GM12878 (cell line): ENCODE data around the gene NRN1L. TPM values are rescaled to one million over a fixed set of nuclear protein-coding genes. Genes with fewer than 3 reads are reported as not detected.

ENCODE experiments used
- BACH1 ChIP-seq: fragments of 450-650 bp; IDR thresholded peaks from 2 replicates; pipeline ENCODE4 v1.6.1; 2017; ENCODE audit warnings: mild to moderate bottlenecking, borderline replicate concordance
- EGR1 ChIP-seq, 2 experiments: IDR thresholded peaks; 1 replicate in 1 of 2; 2 replicates in 1 of 2; pipeline ENCODE4 v1.6.1; 2011 to 2012; ENCODE audit warnings: low read depth in 2 of 2, low read length in 2 of 2, borderline replicate concordance in 1 of 2, mild to moderate bottlenecking in 1 of 2, moderate library complexity in 1 of 2
- MEF2A ChIP-seq: IDR thresholded peaks from 2 replicates; pipeline ENCODE4 v1.6.1; 2011; ENCODE audit warnings: low read depth, mild to moderate bottlenecking, low read length, moderate library complexity; ENCODE audit not compliant: insufficient read depth
- MYB ChIP-seq: fragments of 150-350 bp; IDR thresholded peaks from 2 replicates; pipeline ENCODE4 v1.6.1; 2014; ENCODE audit warnings: mild to moderate bottlenecking, low read depth, low read length, borderline replicate concordance
- NR2C2 ChIP-seq: IDR thresholded peaks from 2 replicates; pipeline ENCODE4 v1.6.1; 2011; ENCODE audit warnings: borderline replicate concordance, low read depth; ENCODE audit not compliant: control insufficient read depth, insufficient read length
- NRF1 ChIP-seq: conservative IDR thresholded peaks from 2 replicates; pipeline ENCODE4 v1.6.1; 2011; ENCODE audit warnings: mild to moderate bottlenecking, low read depth, low read length, improper control_type of control experiment
- PBX3 ChIP-seq: IDR thresholded peaks from 2 replicates; pipeline ENCODE4 v1.6.1; 2011; ENCODE audit warnings: mild to moderate bottlenecking, low read depth, low read length, moderate library complexity; ENCODE audit not compliant: insufficient replicate concordance
- RFX5 ChIP-seq: IDR thresholded peaks from 2 replicates; pipeline ENCODE4 v1.6.1; 2011; ENCODE audit warnings: low read depth, low read length, improper control_type of control experiment
- SP1 ChIP-seq: IDR thresholded peaks from one replicate; pipeline ENCODE4 v1.6.1; 2011; ENCODE audit warnings: low read depth, low read length
- TAF1 ChIP-seq: IDR thresholded peaks from 2 replicates; pipeline ENCODE4 v1.6.1; 2011; ENCODE audit warnings: mild to moderate bottlenecking, low read depth, low read length, borderline replicate concordance
- USF1 ChIP-seq: IDR thresholded peaks from 2 replicates; pipeline ENCODE4 v1.6.1; 2011; ENCODE audit warnings: borderline replicate concordance, low read depth, mild to moderate bottlenecking, moderate library complexity, mixed read lengths, low read length; ENCODE audit not compliant: insufficient read depth; ENCODE audit errors: extremely low read length
- YBX1 ChIP-seq: fragments of 450-650 bp; IDR thresholded peaks from 2 replicates; pipeline ENCODE4 v1.6.1; 2016; ENCODE audit warnings: antibody characterized with exemption
- ZBTB40 ChIP-seq: fragments of 450-650 bp; IDR thresholded peaks from 2 replicates; pipeline ENCODE4 v1.6.1; 2016; ENCODE audit warnings: mild to moderate bottlenecking, moderate library complexity, borderline replicate concordance
- polyA plus RNA-seq, 11 experiments: library from polyadenylated mRNA; depleted of rRNA in 4 of 11; unstranded in 6 of 11; stranded (reverse) in 5 of 11; fragments of >200 nt; fragmentation: Nextera tagmentation in 4 of 11; fragmentation: Illumina TruSeq in 1 of 11; extraction: Ambion mirVana in 4 of 11; extraction: Trizol in 1 of 11; gene quantifications; 1 replicate in 1 of 11; 2 replicates in 10 of 11; pipeline versions ENCODE4 v1.2.1 to v1.2.3, GENCODE V29; 2011 to 2016; ENCODE audit warnings: inconsistent platforms in 2 of 11, missing spikeins in 2 of 11, low read depth in 1 of 11
- total RNA-seq, 4 experiments: library from RNA; depleted of rRNA in 3 of 4; stranded (reverse); fragments of >200 nt in 3 of 4; fragmentation: Illumina TruSeq in 1 of 4; extraction: Trizol in 1 of 4; gene quantifications; 2 replicates each; pipeline versions ENCODE4 v1.2.1 to v1.2.3, GENCODE V29; 2013 to 2021

Gene NRN1L
- total and polyA plus RNA-seq, 10 of the 15 experiments (the other 5 are each of a cell fraction or from before 2014, with no cell fraction given): 0.11 to 0.99 (median 0.28) TPM; not detected in 3

- no peak for TF ChIP-seq ZBTB40
- TF ChIP-seq PBX3: no peak
- no peak for TF ChIP-seq RFX5
- TF ChIP-seq NRF1: no peak
- TF ChIP-seq NR2C2: no peak
- TF ChIP-seq USF1: no peak
- TF ChIP-seq MYB: no peak
- TF ChIP-seq MEF2A: no peak
- no peak for TF ChIP-seq TAF1
- TF ChIP-seq YBX1: no peak
- no peak for TF ChIP-seq EGR1 (IDR thresholded peaks at IDR 0.05; ENCODE audit: borderline replicate concordance in 1 of 2, low read depth in 2 of 2, low read length in 2 of 2)
- TF ChIP-seq BACH1: no peak
- TF ChIP-seq SP1: no peak
Observed at GRCh38 chr16:67885545-67885944, 860 bp downstream of the NRN1L start (continued).
